ENCODE data around the gene TMEM255A.

TMEM255A gene

DNA sequence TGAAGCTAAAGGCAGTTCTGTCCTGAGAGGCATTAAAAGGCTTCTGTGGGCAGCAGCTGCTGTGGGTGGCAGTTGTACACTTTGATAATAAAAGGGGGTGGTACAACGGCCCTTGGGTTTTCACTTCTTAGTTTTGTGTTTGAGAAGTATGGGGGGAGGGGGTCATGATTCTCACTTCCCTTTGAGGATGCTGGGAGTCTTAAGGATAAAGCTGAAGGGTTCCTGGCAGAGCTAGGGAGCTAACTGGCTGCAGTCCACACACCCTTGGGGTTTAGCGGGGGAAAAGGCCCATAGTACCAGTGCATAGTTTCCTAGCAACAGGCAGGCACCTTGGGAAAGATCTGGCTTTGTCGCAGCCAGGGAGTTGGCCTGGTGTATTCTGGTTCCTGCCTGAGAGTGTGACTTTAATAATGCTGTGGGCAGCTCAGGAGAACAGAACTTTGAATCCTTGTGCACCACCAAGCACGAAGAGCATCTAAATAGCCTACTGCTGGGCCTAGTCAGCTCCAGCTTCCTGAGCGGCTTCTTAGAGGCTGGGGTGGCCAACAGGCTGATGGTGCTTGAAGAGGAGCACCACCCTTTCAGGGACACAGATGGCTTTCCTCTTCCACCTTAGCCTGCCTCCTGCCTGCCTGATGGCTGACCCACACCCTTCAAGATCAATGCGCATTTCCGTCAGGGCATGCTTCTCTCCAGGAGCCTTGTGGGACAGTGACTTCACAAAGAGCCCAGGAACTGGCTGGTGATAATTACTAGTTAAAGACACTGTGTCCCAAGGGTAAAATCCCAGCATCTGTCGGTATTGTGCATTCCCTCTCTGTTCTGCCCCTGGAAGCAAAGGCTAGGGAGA is 48.2 kb downstream of the TMEM255A start:
- no peak for DNase-seq

DNA sequence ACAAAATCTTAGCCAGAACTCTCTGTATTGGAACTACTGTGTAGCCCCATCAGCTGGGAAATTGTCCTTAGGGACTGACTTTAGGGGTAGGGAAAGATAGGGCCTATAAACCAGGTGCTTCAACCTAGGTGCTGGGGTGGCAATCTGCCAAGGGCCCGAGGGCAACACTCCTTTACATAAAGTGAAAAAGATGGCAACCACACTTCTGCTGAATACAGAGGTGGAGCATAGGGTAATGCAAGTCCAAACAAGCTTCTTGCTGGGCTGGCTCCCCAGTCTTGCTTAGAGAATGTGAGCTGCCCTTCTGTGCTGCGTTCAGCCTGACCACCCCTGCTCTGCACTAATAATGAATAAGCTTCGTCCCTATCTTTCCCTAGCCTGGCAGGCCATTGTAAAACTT is 50.9 kb downstream of the TMEM255A start:
- no peak for DNase-seq

DNA sequence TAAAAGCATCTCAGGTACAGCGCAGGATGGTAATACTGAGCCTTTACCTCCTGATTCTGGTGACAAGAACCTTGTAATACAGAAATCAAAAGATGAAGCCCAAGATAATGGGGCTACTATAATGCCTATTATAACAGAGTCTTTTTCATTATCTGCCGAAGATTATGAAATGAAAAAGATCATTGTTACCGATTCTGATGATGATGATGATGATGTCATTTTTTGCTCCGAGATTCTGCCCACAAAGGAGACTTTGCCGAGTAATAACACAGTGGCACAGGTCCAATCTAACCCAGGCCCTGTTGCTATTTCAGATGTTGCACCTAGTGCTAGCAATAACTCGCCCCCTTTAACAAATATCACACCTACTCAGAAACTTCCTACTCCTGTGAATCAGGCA is 57.5 kb downstream of the TMEM255A start:
- no peak for DNase-seq

DNA sequence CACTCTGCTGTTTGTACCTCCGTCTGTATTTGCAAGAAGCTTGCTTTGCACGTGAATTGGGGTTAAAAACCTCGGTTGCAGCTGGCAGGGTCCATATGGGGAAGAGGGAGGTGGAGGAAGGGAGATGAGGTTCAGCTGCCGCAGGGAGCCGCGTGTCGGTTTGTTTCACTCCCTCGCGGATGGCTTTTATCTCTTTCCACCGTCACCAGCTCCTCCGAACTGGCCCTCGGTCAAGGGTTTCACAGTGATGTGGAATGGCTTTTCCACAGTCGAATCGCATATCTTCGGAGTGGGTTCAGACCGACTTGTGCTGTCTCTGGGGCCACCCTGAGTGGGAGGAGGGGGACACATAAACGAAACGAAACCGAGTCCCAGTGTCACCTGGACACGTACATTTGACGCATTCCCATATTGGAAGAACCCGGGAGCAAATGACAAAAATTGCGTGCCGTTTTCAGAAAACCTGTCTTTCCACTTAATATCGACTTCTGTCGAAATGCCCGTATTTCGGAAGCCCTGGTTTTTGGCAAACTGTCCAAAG is 59.7 kb downstream of the TMEM255A start:
- DNase-seq = peak; percentile 32

DNA sequence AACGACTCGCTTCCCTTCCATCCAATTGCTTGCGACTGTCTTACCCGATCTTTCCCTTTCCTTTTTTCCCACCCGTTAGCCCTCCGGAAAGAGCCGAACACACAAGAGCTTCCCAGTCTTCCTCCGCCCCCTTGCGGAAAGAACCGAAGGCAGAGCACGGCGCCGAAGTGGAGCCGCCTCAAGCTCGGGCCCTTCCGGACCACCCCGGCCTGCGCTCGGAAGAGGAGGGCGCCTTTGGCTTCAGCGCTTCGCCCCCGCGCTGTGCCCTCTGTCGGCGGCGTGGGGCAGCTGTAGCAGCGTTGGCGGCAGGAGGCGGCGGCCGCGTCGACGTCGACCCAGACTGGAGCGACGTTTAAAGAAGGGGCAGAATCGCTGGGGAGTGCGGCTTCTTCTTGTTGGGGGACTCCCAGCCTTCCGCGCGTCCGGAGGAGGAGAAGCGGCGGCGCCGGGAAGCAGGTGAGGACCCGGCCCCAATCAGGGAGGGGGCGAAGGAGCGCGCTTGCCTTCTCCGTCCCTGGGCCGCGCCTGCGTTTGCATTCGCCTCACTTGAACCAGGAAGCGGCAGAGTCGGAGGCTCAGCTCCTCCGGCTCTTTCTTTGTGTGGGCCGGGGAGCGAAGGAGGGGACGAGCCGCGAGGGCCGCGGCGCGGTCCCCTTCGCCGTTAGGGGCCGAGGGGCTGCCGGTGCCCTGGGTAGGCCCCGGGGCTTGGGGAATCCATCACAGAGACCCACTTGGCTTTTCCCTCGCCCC is 60.6 kb downstream of the TMEM255A start, which contains the start of gene ZBTB33:
Gene ZBTB33 (plus strand): TSS at position 291 of the 750 bp plus-strand sequence. CDS start 2,604 bp downstream, outside the sequence.
- DNase-seq = peak; percentile 88

DNA sequence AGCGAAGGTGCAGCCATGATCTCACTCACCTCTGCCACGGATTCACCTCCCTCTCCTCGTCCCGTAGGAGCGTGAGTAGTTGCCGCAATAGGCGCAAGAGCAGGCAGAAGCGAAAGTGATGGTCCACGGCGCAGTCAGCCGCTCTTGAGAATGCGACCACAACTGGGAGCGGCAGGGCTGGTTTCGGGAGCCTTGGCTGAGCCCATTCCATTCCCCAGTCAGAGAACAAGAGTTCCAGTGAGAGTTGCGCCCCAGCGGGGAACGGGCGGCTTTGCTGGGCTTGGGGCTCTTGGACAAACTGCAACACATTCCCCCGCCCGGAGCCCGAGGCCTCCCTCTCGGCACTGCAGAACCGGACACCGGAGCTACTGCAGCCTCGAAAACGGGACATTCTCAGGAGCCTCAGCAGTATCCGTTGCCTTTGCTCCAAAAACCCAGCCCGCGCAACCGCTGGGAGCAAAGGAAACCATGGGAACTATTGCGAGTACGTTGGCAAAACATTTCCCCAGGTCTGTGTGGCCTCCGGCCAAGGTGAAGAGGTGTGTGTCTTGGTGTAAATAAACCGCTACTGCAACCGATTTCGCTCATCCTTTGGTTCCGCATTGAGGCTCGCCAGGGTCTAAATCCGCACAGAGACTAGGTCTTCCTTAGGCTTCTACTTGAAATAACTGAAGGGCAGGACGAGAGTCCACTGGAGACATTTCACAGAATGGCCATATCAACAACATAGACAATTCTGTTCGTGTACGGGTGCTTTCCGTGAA is 66.3 kb downstream of the TMEM255A start:
- DNase-seq = peak; percentile 72

DNA sequence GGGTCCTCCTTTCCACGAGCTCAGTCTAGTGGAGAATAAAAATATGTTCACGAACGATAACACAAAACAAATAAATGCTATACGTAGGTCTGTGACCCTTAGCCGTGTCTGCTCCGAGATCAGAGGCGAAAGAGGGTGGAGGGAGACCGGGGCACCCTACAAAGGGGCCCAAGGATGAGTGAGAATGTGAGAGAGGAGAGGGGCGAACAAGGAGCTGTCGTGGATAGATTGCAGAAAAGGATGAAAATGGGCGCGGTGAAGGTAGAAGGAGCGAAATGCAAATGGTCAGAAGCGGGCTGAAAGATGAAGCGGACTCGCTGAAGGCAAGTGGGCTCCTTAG is 66.9 kb downstream of the TMEM255A start:
- DNase-seq = no peak

DNA sequence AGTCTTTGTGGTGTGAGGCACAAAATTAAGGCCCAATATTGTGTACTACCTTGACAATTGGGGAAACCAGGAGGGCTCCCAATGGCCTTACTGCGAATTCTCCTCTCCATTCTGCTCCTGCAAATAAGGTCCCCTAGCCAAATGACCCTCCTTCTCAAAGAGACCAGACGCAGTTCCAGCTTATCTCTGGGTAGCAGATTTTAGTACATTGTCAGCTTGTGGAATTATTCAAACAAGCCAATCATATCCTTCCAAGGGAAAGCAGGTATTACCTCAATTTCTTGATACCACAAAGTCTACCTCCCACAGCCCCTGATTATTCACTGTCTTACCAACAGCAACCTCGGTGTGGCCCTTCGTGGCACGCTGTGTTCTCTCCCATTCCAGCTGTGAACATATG is 68.4 kb downstream of the TMEM255A start:
- no peak for DNase-seq

DNA sequence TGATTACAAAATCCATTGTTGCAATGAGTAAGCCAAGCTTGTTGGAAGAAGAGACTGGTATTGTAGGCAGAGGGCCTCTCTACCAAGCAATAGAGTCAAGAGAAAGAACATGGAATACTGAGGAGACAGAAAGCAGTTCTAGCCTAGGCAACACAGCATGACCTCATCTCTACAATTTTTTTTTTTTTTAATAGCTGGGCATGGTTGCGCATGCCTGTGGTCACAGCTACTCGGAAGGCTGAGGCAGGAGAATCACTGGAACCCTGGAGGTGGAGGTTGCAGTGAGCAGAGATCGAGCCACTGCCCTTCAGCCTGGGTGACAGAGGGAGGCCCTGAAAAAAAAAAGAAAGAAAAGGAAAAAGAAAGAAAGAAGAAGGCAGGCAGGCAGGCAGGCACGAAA is 72.3 kb downstream of the TMEM255A start:
- no peak for DNase-seq

DNA sequence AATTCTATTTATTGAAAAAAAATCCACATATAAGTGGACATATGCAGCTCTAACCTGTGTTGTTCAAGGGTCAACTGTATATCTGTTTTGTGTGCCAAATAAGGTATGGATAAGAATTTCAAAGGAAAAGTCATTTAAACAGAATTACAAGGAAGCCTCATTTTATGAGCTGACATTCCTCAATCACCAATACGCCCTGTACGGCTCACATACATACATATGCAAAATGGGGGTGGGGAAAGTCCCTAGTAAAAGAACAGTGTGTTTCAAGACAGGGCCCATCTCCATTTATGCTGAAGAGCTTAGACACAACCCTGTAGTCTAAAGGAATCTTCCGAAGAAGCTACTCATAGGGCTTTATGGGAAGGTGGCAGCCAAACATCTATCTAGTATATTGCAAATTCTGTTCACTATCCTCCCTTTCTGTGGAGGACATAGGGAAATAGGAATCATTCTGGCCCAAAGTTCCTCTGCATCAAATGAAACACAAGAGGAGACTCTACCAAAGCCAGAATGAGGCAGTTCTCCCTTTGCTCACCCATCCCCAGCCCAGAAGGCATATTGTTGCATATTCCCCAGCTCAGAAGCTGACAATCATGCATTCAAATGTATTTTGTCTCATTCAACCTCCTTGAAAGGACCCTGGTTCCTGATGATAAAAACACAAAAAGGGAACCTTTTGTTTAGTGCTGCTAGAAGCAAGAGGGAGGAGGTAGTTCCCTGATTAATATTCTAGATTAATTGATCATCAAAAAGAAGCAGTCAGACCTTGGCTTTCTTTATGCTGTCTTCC is 74.4 kb downstream of the TMEM255A start:
- no peak for DNase-seq

DNA sequence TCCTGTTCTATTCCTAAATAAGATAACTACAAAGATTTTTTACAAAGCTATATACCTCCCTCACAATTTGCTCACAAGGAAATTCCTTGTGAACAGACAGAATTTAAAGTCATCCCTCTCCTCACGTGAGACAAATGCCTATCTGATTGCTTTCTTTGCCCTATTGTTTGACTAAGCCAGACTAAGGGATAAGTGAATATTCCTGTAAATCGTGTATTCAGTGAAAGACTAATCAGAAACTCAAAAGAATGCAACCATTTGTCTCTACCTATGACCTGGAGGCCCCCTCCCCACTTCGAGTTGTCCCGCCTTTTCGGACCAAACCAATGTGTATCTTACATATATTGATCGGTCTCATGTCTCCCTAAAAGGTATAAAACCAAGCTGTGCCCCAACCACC is 76.0 kb downstream of the TMEM255A start:
- no peak for DNase-seq

DNA sequence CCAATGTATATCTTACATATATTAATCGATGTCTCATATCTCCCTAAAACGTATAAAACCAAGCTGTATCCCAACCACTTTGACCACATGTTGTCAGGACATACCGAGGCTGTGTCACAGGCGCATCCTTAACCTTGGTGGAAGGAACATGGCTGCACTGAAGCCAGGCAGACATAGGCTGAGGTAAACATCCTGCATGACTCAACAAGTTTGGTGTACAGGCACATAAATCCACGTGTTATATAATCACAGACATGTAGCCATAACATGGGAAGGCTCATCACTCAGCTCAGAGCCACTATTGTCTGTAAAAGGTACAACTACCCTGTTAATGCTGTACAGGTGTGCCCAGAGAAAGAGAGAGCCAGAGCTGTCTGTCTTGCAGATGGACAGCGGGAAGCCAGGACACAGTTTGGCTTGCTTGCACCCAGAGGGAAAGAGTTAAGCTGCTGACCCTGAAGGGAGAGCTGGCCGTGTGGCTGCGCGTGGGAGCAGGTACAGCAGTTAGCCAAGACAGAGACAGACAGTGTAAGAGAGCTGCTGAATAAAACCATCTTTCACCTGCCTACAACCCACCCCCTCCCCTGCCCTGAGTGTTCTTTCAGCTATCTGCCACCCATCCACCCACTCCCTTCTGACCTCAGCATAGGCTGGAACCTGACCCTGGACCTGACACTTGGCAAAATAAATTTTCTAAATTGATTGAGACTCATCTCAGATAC is 82.9 kb downstream of the TMEM255A start:
- no peak for DNase-seq

DNA sequence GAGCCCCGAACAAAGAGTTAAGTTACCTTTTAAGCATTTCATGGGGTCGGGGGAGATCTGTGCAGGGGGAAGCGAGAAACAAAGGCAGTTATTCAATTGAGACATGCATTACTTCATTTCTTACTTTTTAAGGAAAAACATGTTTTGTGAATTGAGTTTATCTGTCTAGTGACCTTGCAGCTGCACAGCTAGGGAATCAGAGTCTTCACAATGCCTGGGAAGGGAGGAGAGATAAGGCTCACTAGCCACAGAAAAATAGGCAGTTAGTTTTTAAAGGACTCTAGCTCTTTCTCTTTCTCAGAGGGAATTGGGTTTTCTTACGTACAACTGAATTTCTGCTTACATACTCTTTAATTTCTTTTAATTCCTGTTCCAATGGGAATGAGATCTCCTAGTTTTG is 86.9 kb downstream of the TMEM255A start:
- no peak for DNase-seq

DNA sequence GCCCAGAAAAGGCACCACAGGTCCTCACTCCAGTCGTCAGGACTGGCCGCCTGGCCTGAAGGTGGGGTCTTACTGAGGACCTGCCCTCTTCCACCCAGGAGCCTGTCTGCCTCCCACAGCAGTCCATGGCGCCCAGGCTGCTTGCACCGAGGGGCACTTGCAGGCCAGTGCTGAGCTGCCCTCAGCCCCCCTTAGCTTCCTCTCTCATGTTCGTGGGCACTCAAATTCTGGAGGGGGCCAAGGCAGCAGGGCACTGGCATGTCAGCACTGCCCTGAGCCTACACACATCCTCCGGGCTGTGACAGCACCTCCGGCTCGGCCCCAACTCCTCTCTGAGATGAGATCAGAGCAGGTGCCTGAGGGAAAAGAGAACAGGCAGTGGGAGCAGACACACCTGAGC is 87.9 kb downstream of the TMEM255A start:
- DNase-seq = no peak

DNA sequence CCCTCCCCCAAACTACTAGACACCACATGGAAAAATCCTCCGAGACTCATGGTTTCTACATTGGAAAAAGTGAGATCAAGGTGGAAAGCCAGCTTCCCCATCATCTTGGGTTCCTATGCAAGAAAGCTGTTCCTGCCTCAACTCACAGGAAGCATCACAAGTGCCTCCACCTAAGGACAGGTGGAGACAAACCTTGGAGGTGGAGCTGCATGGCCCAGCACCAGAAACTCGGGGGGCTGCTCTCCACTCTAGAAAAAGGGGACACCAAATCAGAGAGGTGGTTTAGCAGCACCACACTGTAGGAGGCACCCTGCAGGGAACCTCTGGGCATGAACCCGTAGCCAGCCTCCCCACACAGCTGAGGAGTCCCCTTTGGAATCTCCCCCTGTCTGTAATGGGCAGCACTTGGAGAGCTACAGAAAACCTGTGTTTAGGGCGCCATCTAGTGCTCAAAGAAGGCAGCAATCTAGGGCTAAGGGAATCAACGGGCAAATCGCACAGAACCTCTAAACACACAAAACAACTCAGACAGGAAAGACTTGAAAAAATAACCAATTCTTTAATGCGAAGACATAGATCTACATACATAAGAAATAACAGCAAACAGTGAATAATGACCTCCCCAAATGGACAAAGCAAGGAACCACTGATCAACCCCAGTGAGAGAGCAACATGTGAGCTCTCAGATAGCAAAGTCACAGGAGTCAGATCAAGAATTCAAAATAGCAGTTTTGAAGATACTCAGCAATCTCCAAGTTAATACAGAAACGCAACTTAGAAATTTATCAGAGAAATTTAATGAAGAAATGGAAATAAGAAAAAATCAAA is 97.6 kb downstream of the TMEM255A start:
- peak; percentile 64 for DNase-seq

Data from activated CD4-positive, alpha-beta T cell treated with anti-CD3 and anti-CD28 coated beads for 48 hours (primary cell).